Calu3 (cell line): Measurements from ENCODE around the gene STON1. TPM values are rescaled to one million over a fixed set of nuclear protein-coding genes. Genes with fewer than 3 reads are reported as not detected.
"Not testable (repeated sequence)": the region's sequence is repeated elsewhere in the genome, so short reads cannot be mapped to it uniquely, and the experiment has no call there.

Experiments
- BruUV-seq: library from RNA; stranded (reverse); fragments of 400-500 nt; replicated peaks from 2 replicates; lab custom pipeline; 2021; lab: Mats Ljungman, UMichigan
- CTCF ChIA-PET: fragments of 300-600 bp; sonication (Branson Sonifier 250); formaldehyde crosslinking; loops from one replicate; lab custom pipeline; 2022; ENCODE audit warnings: antibody characterized with exemption; lab: Charles Lee
- DNase-seq: peaks from one replicate; pipeline ENCODE4 v3.0.0; 2022
- H3K27ac Mint-ChIP-seq: one replicate; pipeline ENCODE4 v1.8.0; 2022; ENCODE audit warnings: mixed read lengths; ENCODE audit not compliant: unreplicated experiment
- H3K27me3 Mint-ChIP-seq: one replicate; pipeline ENCODE4 v1.8.0; 2022; ENCODE audit warnings: mixed read lengths; ENCODE audit not compliant: unreplicated experiment
- H3K36me3 Mint-ChIP-seq: one replicate; pipeline ENCODE4 v1.8.0; 2022; ENCODE audit warnings: mild to moderate bottlenecking, moderate library complexity, mixed read lengths; ENCODE audit not compliant: insufficient read depth, unreplicated experiment
- H3K4me1 Mint-ChIP-seq: one replicate; pipeline ENCODE4 v1.8.0; 2022; ENCODE audit warnings: mild to moderate bottlenecking, low read depth, mixed read lengths; ENCODE audit not compliant: unreplicated experiment
- H3K4me3 Mint-ChIP-seq: one replicate; pipeline ENCODE4 v1.8.0; 2022; ENCODE audit warnings: mild to moderate bottlenecking, low read depth, moderate library complexity, mixed read lengths; ENCODE audit not compliant: unreplicated experiment
- H3K9me3 Mint-ChIP-seq: one replicate; pipeline ENCODE4 v1.8.0; 2022; ENCODE audit warnings: low read depth, mixed read lengths; ENCODE audit not compliant: unreplicated experiment
- intact Hi-C: fragments of 100-400 bp; cut with micrococcal nuclease; formaldehyde crosslinking; loops from one replicate; pipeline ENCODE4 v1.10.0; 2022; ENCODE audit not compliant: unreplicated experiment
- total RNA-seq: library from RNA; stranded (reverse); gene quantifications from 2 replicates; pipeline ENCODE4 v1.2.3, GENCODE V29; 2022
- TF ChIP-seq, protein P1 (sequence below): fragments of 200-600 bp; IDR thresholded peaks from one replicate; pipeline ENCODE4 v1.8.0; 2022; ENCODE audit warnings: antibody characterized with exemption; ENCODE audit not compliant: unreplicated experiment

Gene STON1
- total RNA-seq, 1 experiment from 2014 or later, result 1.3 TPM

DNA sequence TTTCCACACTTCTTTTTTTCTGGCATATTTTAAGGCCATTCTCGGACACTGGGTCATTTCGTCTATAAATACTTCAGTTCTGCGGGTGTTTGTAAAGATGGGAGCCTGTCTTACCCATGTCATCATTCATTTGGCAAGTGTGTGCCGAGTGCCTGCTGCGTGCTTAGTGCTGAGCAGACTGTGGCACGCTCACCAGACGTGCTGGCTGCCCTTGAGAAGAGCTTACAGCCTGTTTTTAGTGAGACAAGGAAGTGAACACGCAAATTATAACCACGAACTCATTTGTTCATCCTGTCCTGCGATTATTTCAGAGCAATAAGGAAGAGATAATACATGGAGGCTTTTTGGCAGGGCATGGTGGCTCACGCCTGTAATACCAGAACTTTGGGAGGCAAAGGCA, 10.4 kb upstream of the STON1 start:
- H3K4me1 Mint-ChIP-seq, result no peaks in the 10 kb centered on the region
- H3K4me3 Mint-ChIP-seq, result no peak overlapping the region
- H3K36me3 Mint-ChIP-seq, result peaks cover 12% of the 10 kb centered on the region
- H3K27me3 Mint-ChIP-seq, result no peaks in the 10 kb centered on the region
- TF ChIP-seq, protein P1, sequence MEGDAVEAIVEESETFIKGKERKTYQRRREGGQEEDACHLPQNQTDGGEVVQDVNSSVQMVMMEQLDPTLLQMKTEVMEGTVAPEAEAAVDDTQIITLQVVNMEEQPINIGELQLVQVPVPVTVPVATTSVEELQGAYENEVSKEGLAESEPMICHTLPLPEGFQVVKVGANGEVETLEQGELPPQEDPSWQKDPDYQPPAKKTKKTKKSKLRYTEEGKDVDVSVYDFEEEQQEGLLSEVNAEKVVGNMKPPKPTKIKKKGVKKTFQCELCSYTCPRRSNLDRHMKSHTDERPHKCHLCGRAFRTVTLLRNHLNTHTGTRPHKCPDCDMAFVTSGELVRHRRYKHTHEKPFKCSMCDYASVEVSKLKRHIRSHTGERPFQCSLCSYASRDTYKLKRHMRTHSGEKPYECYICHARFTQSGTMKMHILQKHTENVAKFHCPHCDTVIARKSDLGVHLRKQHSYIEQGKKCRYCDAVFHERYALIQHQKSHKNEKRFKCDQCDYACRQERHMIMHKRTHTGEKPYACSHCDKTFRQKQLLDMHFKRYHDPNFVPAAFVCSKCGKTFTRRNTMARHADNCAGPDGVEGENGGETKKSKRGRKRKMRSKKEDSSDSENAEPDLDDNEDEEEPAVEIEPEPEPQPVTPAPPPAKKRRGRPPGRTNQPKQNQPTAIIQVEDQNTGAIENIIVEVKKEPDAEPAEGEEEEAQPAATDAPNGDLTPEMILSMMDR, result no peak
- CTCF ChIA-PET, result no interaction called here
- H3K9me3 Mint-ChIP-seq, result no peaks in the 10 kb centered on the region
- no TSS peak for BruUV-seq
- intact Hi-C loops, result no loop called here
- H3K27ac Mint-ChIP-seq, result no peak overlapping the region
- no peak for DNase-seq

GRCh38 chr2:48524756-48525155, 5.2 kb upstream of the STON1 start:
- H3K27me3 Mint-ChIP-seq, H3K4me3 Mint-ChIP-seq, H3K9me3 Mint-ChIP-seq, BruUV-seq, H3K4me1 Mint-ChIP-seq, DNase-seq, intact Hi-C loops, H3K27ac Mint-ChIP-seq: not testable (repeated sequence)
- H3K36me3 Mint-ChIP-seq, result peaks cover 10% of the 10 kb centered on the region
- CTCF ChIA-PET, result interaction anchor here (0.7 kb wide), 2 partner anchors 265 to 679 kb away, joined by 3 read pairs; no protein-coding TSS in a partner anchor

- CTCF ChIA-PET, result interaction anchor here (0.7 kb wide), 2 partner anchors 265 to 680 kb away, joined by 3 read pairs; no protein-coding TSS in a partner anchor
- Mint-ChIP-seq H3K9me3 (no peaks in the 10 kb centered on the region), H3K27ac (no peak overlapping the region), H3K27me3 (no peaks in the 10 kb centered on the region), H3K36me3 (peaks cover 16% of the 10 kb centered on the region), H3K4me3 (no peak overlapping the region), H3K4me1 (no peaks in the 10 kb centered on the region)
- no TSS peak for BruUV-seq
- TF ChIP-seq, protein P1, result no peak
- DNase-seq, result no peak
- intact Hi-C loops, result no loop called here
These were observed 4.5 kb upstream of the STON1 start for GRCh38 chr2:48525269-48525943.

- TF ChIP-seq, protein P1, result no peak
- no peaks in the 10 kb centered on the region for H3K27me3 Mint-ChIP-seq
- H3K36me3 Mint-ChIP-seq, result peaks cover 15% of the 10 kb centered on the region
- DNase-seq, result no peak
- BruUV-seq, result no TSS peak
- no peak overlapping the region for H3K4me3 Mint-ChIP-seq
- H3K9me3 Mint-ChIP-seq, result no peaks in the 10 kb centered on the region
- H3K4me1 Mint-ChIP-seq, result no peaks in the 10 kb centered on the region
- CTCF ChIA-PET, result no interaction called here
- intact Hi-C loops, result no loop called here
- no peak overlapping the region for H3K27ac Mint-ChIP-seq
These were observed 2.6 kb upstream of the STON1 start for GRCh38 chr2:48527226-48527885.

- Mint-ChIP-seq H3K36me3 (peaks cover 15% of the 10 kb centered on the region), H3K27me3 (no peaks in the 10 kb centered on the region), H3K4me1 (no peaks in the 10 kb centered on the region), H3K9me3 (no peaks in the 10 kb centered on the region), H3K4me3 (no peak overlapping the region), H3K27ac (no peak overlapping the region)
- TF ChIP-seq, protein P1, result no peak
- no peak for DNase-seq
- CTCF ChIA-PET, result no interaction called here
- intact Hi-C loops, result no loop called here
- BruUV-seq, result no TSS peak
These were observed 1.5 kb upstream of the STON1 start for GRCh38 chr2:48528431-48528830.
